H9 (cell line): ENCODE measurements around the gene CCDC7. TPM values are rescaled to one million over a fixed set of nuclear protein-coding genes. Genes with fewer than 3 reads are reported as not detected.

ENCODE experiments used
- DNase-seq: peaks from one replicate; pipeline ENCODE4 v3.0.0-alpha.2; 2017
- H2AFZ ChIP-seq: one replicate; pipeline ENCODE4 v1.6.1; 2013; ENCODE audit warnings: mild to moderate bottlenecking, low read length, control low read depth, moderate library complexity
- H2AK5ac ChIP-seq: 2 replicates; pipeline ENCODE4 v1.6.1; 2013; ENCODE audit warnings: low read length, control low read depth, mixed read lengths; ENCODE audit not compliant: insufficient read length
- H2BK120ac ChIP-seq: one replicate; pipeline ENCODE4 v1.6.1; 2013; ENCODE audit warnings: low read depth, mild to moderate bottlenecking, low read length, control low read depth, inconsistent platforms; ENCODE audit not compliant: poor library complexity, severe bottlenecking
- H2BK12ac ChIP-seq: 2 replicates; pipeline ENCODE4 v1.6.1; 2013; ENCODE audit warnings: low read length, control low read depth, mixed read lengths, low read depth; ENCODE audit not compliant: insufficient read length
- H2BK15ac ChIP-seq: 2 replicates; pipeline ENCODE4 v1.6.1; 2013; ENCODE audit warnings: low read depth, low read length, control low read depth
- H2BK20ac ChIP-seq: one replicate; pipeline ENCODE4 v1.6.1; 2013; ENCODE audit warnings: low read depth, mild to moderate bottlenecking, low read length, control low read depth, inconsistent platforms; ENCODE audit not compliant: poor library complexity, severe bottlenecking
- H2BK5ac ChIP-seq: 2 replicates; pipeline ENCODE4 v1.6.1; 2013; ENCODE audit warnings: low read length, control low read depth, mixed read lengths; ENCODE audit not compliant: insufficient read length
- H3K14ac ChIP-seq: 2 replicates; pipeline ENCODE4 v1.6.1; 2013; ENCODE audit warnings: low read length, control low read depth; ENCODE audit not compliant: insufficient read depth
- H3K18ac ChIP-seq: 2 replicates; pipeline ENCODE4 v1.6.1; 2013; ENCODE audit warnings: low read depth, mild to moderate bottlenecking, mixed read lengths, low read length, control low read depth; ENCODE audit not compliant: insufficient read length
- H3K23ac ChIP-seq: 2 replicates; pipeline ENCODE4 v1.6.1; 2013; ENCODE audit warnings: low read length, control low read depth, mixed read lengths, low read depth; ENCODE audit not compliant: insufficient read length
- H3K23me2 ChIP-seq: 2 replicates; pipeline ENCODE4 v1.6.1; 2013; ENCODE audit warnings: low read depth, mild to moderate bottlenecking, mixed read lengths, low read length, control low read depth; ENCODE audit not compliant: insufficient read length, poor library complexity, severe bottlenecking
- H3K27ac ChIP-seq: 2 replicates; pipeline ENCODE4 v1.5.1; 2013; ENCODE audit warnings: low read length, control low read depth, mixed read lengths, low read depth; ENCODE audit not compliant: insufficient read length
- H3K27me3 ChIP-seq: 2 replicates; pipeline ENCODE4 v1.6.1; 2013; ENCODE audit warnings: low read length, control low read depth, inconsistent platforms; ENCODE audit not compliant: insufficient read depth
- H3K4ac ChIP-seq: 2 replicates; pipeline ENCODE4 v1.6.1; 2013; ENCODE audit warnings: low read depth, mild to moderate bottlenecking, control low read depth, inconsistent platforms, low read length, moderate library complexity
- H3K4me1 ChIP-seq: 2 replicates; pipeline ENCODE4 v1.6.1; 2013; ENCODE audit warnings: low read length, control low read depth, inconsistent platforms; ENCODE audit not compliant: insufficient read depth
- H3K4me2 ChIP-seq: 2 replicates; pipeline ENCODE4 v1.6.1; 2013; ENCODE audit warnings: low read length, control low read depth, mixed read lengths; ENCODE audit not compliant: insufficient read length, insufficient read depth
- H3K56ac ChIP-seq: 2 replicates; pipeline ENCODE4 v1.6.1; 2013; ENCODE audit warnings: low read depth, mild to moderate bottlenecking, mixed read lengths, low read length, control low read depth; ENCODE audit not compliant: insufficient read length
- H3K79me1 ChIP-seq: 2 replicates; pipeline ENCODE4 v1.6.1; 2013; ENCODE audit warnings: low read depth, mild to moderate bottlenecking, moderate library complexity, low read length, control low read depth, inconsistent platforms; ENCODE audit not compliant: insufficient read depth, poor library complexity, severe bottlenecking
- H3K79me2 ChIP-seq: 2 replicates; pipeline ENCODE4 v1.6.1; 2013; ENCODE audit warnings: low read length, control low read depth, inconsistent platforms; ENCODE audit not compliant: insufficient read depth
- H3K9ac ChIP-seq: 2 replicates; pipeline ENCODE4 v1.6.1; 2013; ENCODE audit warnings: low read length, control low read depth, mixed read lengths; ENCODE audit not compliant: insufficient read length; ENCODE audit errors: extremely low read depth
- H3K9me3 ChIP-seq: one replicate; pipeline ENCODE4 v1.6.1; 2013; ENCODE audit warnings: low read depth, low read length, inconsistent platforms; ENCODE audit not compliant: control insufficient read depth
- H3T11ph ChIP-seq: one replicate; pipeline ENCODE4 v1.6.1; 2013; ENCODE audit warnings: mild to moderate bottlenecking, low read length, control low read depth, inconsistent platforms
- H4K20me1 ChIP-seq: one replicate; pipeline ENCODE4 v1.6.1; 2013; ENCODE audit not compliant: control insufficient read depth, insufficient read length, insufficient read depth
- H4K5ac ChIP-seq: 2 replicates; pipeline ENCODE4 v1.6.1; 2013; ENCODE audit warnings: low read depth, mild to moderate bottlenecking, mixed read lengths, low read length, control low read depth; ENCODE audit not compliant: insufficient read length
- H4K8ac ChIP-seq: replicated peaks from 2 replicates; pipeline ENCODE4 v1.6.1; 2013; ENCODE audit warnings: low read length, control low read depth, mixed read lengths, low read depth; ENCODE audit not compliant: insufficient read length
- H4K91ac ChIP-seq: 2 replicates; pipeline ENCODE4 v1.6.1; 2013; ENCODE audit warnings: low read depth, mild to moderate bottlenecking, moderate library complexity, mixed read lengths, low read length, control low read depth; ENCODE audit not compliant: insufficient read length
- H3K27ac Mint-ChIP-seq, 3 experiments: 2 replicates in 2 of 3; 3 replicates in 1 of 3; pipeline ENCODE4 v1.8.0; 2020 to 2021; ENCODE audit warnings: mixed read lengths in 3 of 3, mild to moderate bottlenecking in 1 of 3, moderate library complexity in 1 of 3
- H3K27me3 Mint-ChIP-seq: 2 replicates; pipeline ENCODE4 v1.8.0; 2021; ENCODE audit warnings: low read depth, mild to moderate bottlenecking, moderate library complexity, mixed read lengths
- H3K36me3 Mint-ChIP-seq, 3 experiments: 2 replicates in 2 of 3; 3 replicates in 1 of 3; pipeline ENCODE4 v1.8.0; 2020 to 2021; ENCODE audit warnings: low read depth in 3 of 3, mixed read lengths in 3 of 3; ENCODE audit not compliant: insufficient read depth in 1 of 3
- H3K4me1 Mint-ChIP-seq, 2 experiments: 2 replicates each; pipeline ENCODE4 v1.8.0; 2020; ENCODE audit warnings: mixed read lengths in 2 of 2
- H3K4me3 Mint-ChIP-seq, 2 experiments: 2 replicates in 1 of 2; 3 replicates in 1 of 2; pipeline ENCODE4 v1.8.0; 2020 to 2021; ENCODE audit warnings: mild to moderate bottlenecking in 2 of 2, mixed read lengths in 2 of 2, moderate library complexity in 1 of 2
- H3K9me3 Mint-ChIP-seq, 2 experiments: 2 replicates in 1 of 2; 3 replicates in 1 of 2; pipeline ENCODE4 v1.8.0; 2020; ENCODE audit warnings: mild to moderate bottlenecking in 2 of 2, mixed read lengths in 2 of 2, moderate library complexity in 1 of 2
- CTCF ChIP-seq: fragments of 200-600 bp; sonication (generic); conservative IDR thresholded peaks from 3 replicates; pipeline ENCODE4 v1.8.0; 2021; ENCODE audit warnings: antibody characterized with exemption, mild to moderate bottlenecking
- WGBS: extraction: QIAGEN DNeasy Blood & Tissue Kit; methylation state at CpG from one replicate; pipeline ENCODE4 v1.1.7; 2013; ENCODE audit warnings: missing lambda C conversion rate, low lambda C conversion rate, mixed read lengths; ENCODE audit not compliant: insufficient read length; ENCODE audit errors: extremely low coverage; 5-methylcytosine and 5-hydroxymethylcytosine counted together
- total RNA-seq: library from RNA; stranded (reverse); gene quantifications from 2 replicates; pipeline ENCODE4 v1.2.1, GENCODE V29; 2021

Gene CCDC7
- total RNA-seq, 1 experiment from 2014 or later, result 1.6 TPM

GRCh38 chr10:32616438-32616837, 170.5 kb downstream of the CCDC7 start:
- no peak overlapping the region for H3K4me2 ChIP-seq
- Mint-ChIP-seq H3K4me1 (no peaks in the 10 kb centered on the region), H3K36me3 (0 out of 7 replicates have a peak, but pooled peaks cover 0 to 3% (median 0%) of the 10 kb centered on the region in 3 experiments), H3K4me3 (no peak overlapping the region), H3K9me3 (peaks cover 10 to 24% of the 10 kb centered on the region in 2 experiments), H3K27me3 (no peaks in the 10 kb centered on the region; the same call in 1 of the 2 replicates), H3K27ac (no peak overlapping the region)
- no peaks in the 10 kb centered on the region for H4K20me1 ChIP-seq
- no peak for TF ChIP-seq CTCF
- H4K5ac ChIP-seq, result no peak overlapping the region
- H3K79me1 ChIP-seq, result no peaks in the 10 kb centered on the region
- no peak overlapping the region for H2BK15ac ChIP-seq
- H3K79me2 ChIP-seq, result no peaks in the 10 kb centered on the region
- no peak overlapping the region for H2AFZ ChIP-seq
- no peak overlapping the region for H2BK120ac ChIP-seq
- H3K18ac ChIP-seq, result no peak overlapping the region
- H3K14ac ChIP-seq, result no peak overlapping the region
- no peak overlapping the region for H2BK12ac ChIP-seq
- H3K27me3 ChIP-seq, result no peaks in the 10 kb centered on the region
- no peak overlapping the region for H3T11ph ChIP-seq
- H3K9me3 ChIP-seq, result no peaks in the 10 kb centered on the region
- H3K9ac ChIP-seq, result no peak overlapping the region
- H3K4ac ChIP-seq, result no peak overlapping the region
- DNase-seq, result no peak
- H4K91ac ChIP-seq, result no peak overlapping the region
- no peak overlapping the region for H2BK5ac ChIP-seq
- no peak overlapping the region for H2AK5ac ChIP-seq
- H3K27ac ChIP-seq, result no peak overlapping the region
- no peaks in the 10 kb centered on the region for H3K23me2 ChIP-seq
- WGBS, result no CpG with 5 or more reads among the region's 2 CpGs
- H3K23ac ChIP-seq, result no peak overlapping the region
- H3K4me1 ChIP-seq, result no peaks in the 10 kb centered on the region
- no peak overlapping the region for H4K8ac ChIP-seq
- no peak overlapping the region for H3K56ac ChIP-seq
- no peak overlapping the region for H2BK20ac ChIP-seq
